ENCODE data around the gene ZNF132.

Gene ZNF132

GRCh38 chr19:58474997-58475713 is 35.2 kb upstream of the ZNF132 start:
- ChIA-PET POLR2A (interaction anchor here (1.0 to 2.5 kb wide), 12 partner anchors 8 to 247 kb away, joined by 3 to 11 read pairs (median 4); partner anchors contain the start of genes TRIM28, ZBTB45, ZNF324 and ZNF324B), CTCF (interaction anchor here (1.1 to 2.2 kb wide), 2 partner anchors 44 to 72 kb away, joined by 6 to 8 read pairs; partner anchors contain the start of gene ZBTB45)
- Histone ChIP-seq H3K4me3 (ENCODE audit: low read depth, low read length) (peak overlapping the region; percentile 75), H3K9me3 (ENCODE audit: control insufficient read depth, insufficient read depth, low read depth, low read length) (no peaks in the 10 kb centered on the region), H3K27ac (ENCODE audit: extremely low read depth, low read depth, low read length) (peak overlapping the region; percentile 69), H3K36me3 (ENCODE audit: control insufficient read depth in 2 of 2, insufficient read depth in 1 of 2, low read length in 2 of 2) (peaks cover 13 to 59% of the 10 kb centered on the region in 2 experiments), H3K4me1 (ENCODE audit: control insufficient read depth, insufficient read depth, low read length) (peaks cover 7% of the 10 kb centered on the region; the same call in 1 of the 2 replicates)
- TF ChIP-seq FEZF1 (tag by site-specific recombination; IDR thresholded peaks at IDR 0.05) (0 out of 2 replicates have a peak, but pooled peaks have one; percentile 38), ZNF747 (tag by site-specific recombination; IDR thresholded peaks at IDR 0.05) (no peak), HIC1 (tag by site-specific recombination; IDR thresholded peaks at IDR 0.05) (no peak), ZNF280D (tag by site-specific recombination; IDR thresholded peaks at IDR 0.05) (no peak)
- TF ChIP-seq, protein P1, sequence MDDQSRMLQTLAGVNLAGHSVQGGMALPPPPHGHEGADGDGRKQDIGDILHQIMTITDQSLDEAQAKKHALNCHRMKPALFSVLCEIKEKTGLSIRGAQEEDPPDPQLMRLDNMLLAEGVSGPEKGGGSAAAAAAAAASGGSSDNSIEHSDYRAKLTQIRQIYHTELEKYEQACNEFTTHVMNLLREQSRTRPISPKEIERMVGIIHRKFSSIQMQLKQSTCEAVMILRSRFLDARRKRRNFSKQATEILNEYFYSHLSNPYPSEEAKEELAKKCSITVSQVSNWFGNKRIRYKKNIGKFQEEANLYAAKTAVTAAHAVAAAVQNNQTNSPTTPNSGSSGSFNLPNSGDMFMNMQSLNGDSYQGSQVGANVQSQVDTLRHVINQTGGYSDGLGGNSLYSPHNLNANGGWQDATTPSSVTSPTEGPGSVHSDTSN (CRISPR knock-in tag; IDR thresholded peaks at IDR 0.05): 0 out of 2 replicates have a peak, but pooled peaks have one; percentile 13

GRCh38 chr19:58474291-58474996 is 34.5 kb upstream of the ZNF132 start:
- Histone ChIP-seq H3K9me3 (ENCODE audit: control insufficient read depth, insufficient read depth, low read depth, low read length) (no peaks in the 10 kb centered on the region), H3K4me3 (ENCODE audit: low read depth, low read length) (no peak overlapping the region), H3K27ac (ENCODE audit: extremely low read depth, low read depth, low read length) (peak overlapping the region; percentile 69), H3K36me3 (ENCODE audit: control insufficient read depth in 2 of 2, insufficient read depth in 1 of 2, low read length in 2 of 2) (peaks cover 13 to 61% of the 10 kb centered on the region in 2 experiments), H3K4me1 (ENCODE audit: control insufficient read depth, insufficient read depth, low read length) (peaks cover 7% of the 10 kb centered on the region; the same call in 1 of the 2 replicates)
- ChIA-PET POLR2A (interaction anchor here (0.7 to 2.5 kb wide), 6 partner anchors 23 to 196 kb away, joined by 4 to 11 read pairs (median 8); partner anchors contain the start of genes ZBTB45, ZNF324B, ZNF497 and ZNF584), CTCF (interaction anchor here (1.8 to 2.2 kb wide), 2 partner anchors 45 kb away, joined by 6 to 10 read pairs; partner anchors contain the start of gene ZBTB45)
- TF ChIP-seq ZNF274 (IDR thresholded peaks at IDR 0.05; ENCODE audit: low read length) (no peak), ZNF274 (tag by site-specific recombination; IDR thresholded peaks at IDR 0.05; ENCODE audit: borderline replicate concordance) (no peak), KLF1 (tag by site-specific recombination; IDR thresholded peaks at IDR 0.05) (no peak), ZNF76 (tag by site-specific recombination; IDR thresholded peaks at IDR 0.05; ENCODE audit: borderline replicate concordance, low read depth) (no peak), YY1 (tag by site-specific recombination; IDR thresholded peaks at IDR 0.05) (no peak), ZBTB1 (tag by site-specific recombination; IDR thresholded peaks at IDR 0.05) (no peak), ZNF19 (tag by site-specific recombination; IDR thresholded peaks at IDR 0.05; ENCODE audit: low read depth) (no peak), ZBTB48 (tag by site-specific recombination; IDR thresholded peaks at IDR 0.05) (no peak), ZNF626 (tag by site-specific recombination; IDR thresholded peaks at IDR 0.05) (no peak), SP7 (tag by site-specific recombination; IDR thresholded peaks at IDR 0.05) (no peak)
- TF ChIP-seq, protein P2, sequence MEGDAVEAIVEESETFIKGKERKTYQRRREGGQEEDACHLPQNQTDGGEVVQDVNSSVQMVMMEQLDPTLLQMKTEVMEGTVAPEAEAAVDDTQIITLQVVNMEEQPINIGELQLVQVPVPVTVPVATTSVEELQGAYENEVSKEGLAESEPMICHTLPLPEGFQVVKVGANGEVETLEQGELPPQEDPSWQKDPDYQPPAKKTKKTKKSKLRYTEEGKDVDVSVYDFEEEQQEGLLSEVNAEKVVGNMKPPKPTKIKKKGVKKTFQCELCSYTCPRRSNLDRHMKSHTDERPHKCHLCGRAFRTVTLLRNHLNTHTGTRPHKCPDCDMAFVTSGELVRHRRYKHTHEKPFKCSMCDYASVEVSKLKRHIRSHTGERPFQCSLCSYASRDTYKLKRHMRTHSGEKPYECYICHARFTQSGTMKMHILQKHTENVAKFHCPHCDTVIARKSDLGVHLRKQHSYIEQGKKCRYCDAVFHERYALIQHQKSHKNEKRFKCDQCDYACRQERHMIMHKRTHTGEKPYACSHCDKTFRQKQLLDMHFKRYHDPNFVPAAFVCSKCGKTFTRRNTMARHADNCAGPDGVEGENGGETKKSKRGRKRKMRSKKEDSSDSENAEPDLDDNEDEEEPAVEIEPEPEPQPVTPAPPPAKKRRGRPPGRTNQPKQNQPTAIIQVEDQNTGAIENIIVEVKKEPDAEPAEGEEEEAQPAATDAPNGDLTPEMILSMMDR (tag by site-specific recombination; IDR thresholded peaks at IDR 0.05): no peak
